HT-29 (cell line): ENCODE results near the gene CSTPP1. TPM values are rescaled to one million over a fixed set of nuclear protein-coding genes. Genes with fewer than 3 reads are reported as not detected.
"Not testable (repeated sequence)": the region's sequence is repeated elsewhere in the genome, so short reads cannot be mapped to it uniquely, and the experiment has no call there.

ENCODE experiments used
- DNase-seq: peaks from one replicate; pipeline ENCODE4 v3.0.0-alpha.2; 2015; ENCODE audit warnings: low spot score
- total RNA-seq: library from RNA; depleted of rRNA; stranded (reverse); fragments of >200 nt; shearing (Covaris generic); gene quantifications from 2 replicates; pipeline ENCODE4 v1.2.3, GENCODE V29; 2014

The CSTPP1 gene
- total RNA-seq, 1 experiment from 2014 or later, result 61.6 TPM

- not testable (repeated sequence) for DNase-seq
Measured at GRCh38 chr11:47098223-47098622, 161.7 kb downstream of the CSTPP1 start.

- peak; percentile 41 for DNase-seq
Measured at GRCh38 chr11:47099214-47099917, 162.8 kb downstream of the CSTPP1 start.

- DNase-seq, result no peak
Measured at GRCh38 chr11:47099918-47100315, 163.4 kb downstream of the CSTPP1 start.

- no peak for DNase-seq
Measured at GRCh38 chr11:47101406-47101805, 164.8 kb downstream of the CSTPP1 start.

- DNase-seq, result no peak
Measured at GRCh38 chr11:47104261-47104950, 167.8 kb downstream of the CSTPP1 start.

GRCh38 chr11:47105541-47105940 lies 169.0 kb downstream of the CSTPP1 start:
- DNase-seq, result no peak

GRCh38 chr11:47105974-47106373 lies 169.4 kb downstream of the CSTPP1 start:
- DNase-seq, result no peak

- no peak for DNase-seq
Measured at GRCh38 chr11:47106798-47107411, 170.3 kb downstream of the CSTPP1 start.

- no peak for DNase-seq
Measured at GRCh38 chr11:47107744-47108143, 171.2 kb downstream of the CSTPP1 start.

GRCh38 chr11:47108214-47108613 lies 171.7 kb downstream of the CSTPP1 start:
- no peak for DNase-seq

GRCh38 chr11:47109051-47109726 lies 172.6 kb downstream of the CSTPP1 start:
- no peak for DNase-seq

GRCh38 chr11:47109727-47110246 lies 173.2 kb downstream of the CSTPP1 start:
- DNase-seq, result no peak

GRCh38 chr11:47111318-47111804 lies 174.8 kb downstream of the CSTPP1 start:
- no peak for DNase-seq

GRCh38 chr11:47112941-47113340 lies 176.4 kb downstream of the CSTPP1 start:
- DNase-seq, result not testable (repeated sequence)

- DNase-seq, result peak; percentile 47
Measured at GRCh38 chr11:47118958-47119688, 182.6 kb downstream of the CSTPP1 start.

- no peak for DNase-seq
Measured at GRCh38 chr11:47121056-47121455, 184.5 kb downstream of the CSTPP1 start.

- no peak for DNase-seq
Measured at GRCh38 chr11:47121731-47122130, 185.2 kb downstream of the CSTPP1 start.

- no peak for DNase-seq
Measured at GRCh38 chr11:47123094-47123493, 186.5 kb downstream of the CSTPP1 start.

- DNase-seq, result no peak
Measured at GRCh38 chr11:47124675-47125074, 188.1 kb downstream of the CSTPP1 start.

GRCh38 chr11:47125083-47125482 lies 188.5 kb downstream of the CSTPP1 start:
- no peak for DNase-seq

- DNase-seq, result no peak
Measured at GRCh38 chr11:47127213-47127612, 190.7 kb downstream of the CSTPP1 start.
